Mesenchymal stem cell (in vitro differentiated cells and primary cell): ENCODE data around the gene RPS2.

Experiments
- DNase-seq: peaks from one replicate; pipeline ENCODE4 v3.0.0-alpha.2; 2013
- H2AFZ ChIP-seq: one replicate; pipeline ENCODE4 v1.6.1; 2013; ENCODE audit warnings: low read depth, mild to moderate bottlenecking, control low read depth, inconsistent platforms, low read length, moderate library complexity
- H2AK5ac ChIP-seq: 2 replicates; pipeline ENCODE4 v1.6.1; 2013; ENCODE audit warnings: low read length, moderate library complexity, mild to moderate bottlenecking, inconsistent platforms; ENCODE audit not compliant: severe bottlenecking
- H2BK120ac ChIP-seq: one replicate; pipeline ENCODE4 v1.6.1; 2013; ENCODE audit warnings: low read depth, mild to moderate bottlenecking, inconsistent platforms, low read length, moderate library complexity
- H2BK12ac ChIP-seq, 2 experiments: one replicate each; pipeline ENCODE4 v1.6.1; 2013; ENCODE audit warnings: inconsistent platforms in 2 of 2, low read length in 2 of 2, mild to moderate bottlenecking in 2 of 2, moderate library complexity in 2 of 2, control low read depth in 1 of 2
- H2BK15ac ChIP-seq: one replicate; pipeline ENCODE4 v1.6.1; 2013; ENCODE audit warnings: mild to moderate bottlenecking, low read depth, inconsistent platforms; ENCODE audit not compliant: poor library complexity, severe bottlenecking
- H2BK5ac ChIP-seq: 2 replicates; pipeline ENCODE4 v1.6.1; 2013; ENCODE audit warnings: low read depth, mild to moderate bottlenecking, low read length, control low read depth, inconsistent platforms; ENCODE audit not compliant: poor library complexity, severe bottlenecking
- H3K14ac ChIP-seq, 2 experiments: one replicate each; pipeline ENCODE4 v1.6.1; 2013; ENCODE audit warnings: inconsistent platforms in 2 of 2, low read length in 2 of 2, control low read depth in 1 of 2, mild to moderate bottlenecking in 1 of 2, moderate library complexity in 1 of 2
- H3K18ac ChIP-seq, 2 experiments: one replicate each; pipeline ENCODE4 v1.6.1; 2013; ENCODE audit warnings: inconsistent platforms in 2 of 2, low read length in 2 of 2, control low read depth in 1 of 2, low read depth in 1 of 2, mild to moderate bottlenecking in 1 of 2
- H3K23ac ChIP-seq, 2 experiments: one replicate each; pipeline ENCODE4 v1.6.1; 2013; ENCODE audit warnings: inconsistent platforms in 2 of 2, low read length in 2 of 2, mild to moderate bottlenecking in 2 of 2, moderate library complexity in 2 of 2, control low read depth in 1 of 2
- H3K27ac ChIP-seq: 2 replicates; pipeline ENCODE4 v1.5.1; 2013; ENCODE audit warnings: mild to moderate bottlenecking, moderate library complexity, low read length, control low read depth, inconsistent platforms; ENCODE audit not compliant: poor library complexity, severe bottlenecking
- H3K27me3 ChIP-seq, 2 experiments: 2 replicates each; pipeline versions ENCODE4 v1.6.1 to v1.7.0; 2013; ENCODE audit warnings: low read length in 2 of 2, mild to moderate bottlenecking in 2 of 2, moderate library complexity in 2 of 2, control low read depth in 1 of 2, inconsistent platforms in 1 of 2; ENCODE audit not compliant: control insufficient read depth in 1 of 2, insufficient read depth in 1 of 2
- H3K36me3 ChIP-seq, 2 experiments: 2 replicates each; pipeline versions ENCODE4 v1.6.1 to v1.7.0; 2013; ENCODE audit warnings: low read length in 2 of 2, control low read depth in 1 of 2, inconsistent platforms in 1 of 2, low read depth in 1 of 2, mild to moderate bottlenecking in 1 of 2; ENCODE audit not compliant: insufficient read depth in 2 of 2, control insufficient read depth in 1 of 2
- H3K4ac ChIP-seq, 2 experiments: one replicate each; pipeline ENCODE4 v1.6.1; 2013; ENCODE audit warnings: inconsistent platforms in 2 of 2, low read length in 2 of 2, mild to moderate bottlenecking in 2 of 2, moderate library complexity in 2 of 2, control low read depth in 1 of 2, low read depth in 1 of 2
- H3K4me1 ChIP-seq: 2 replicates; pipeline ENCODE4 v1.6.1; 2013; ENCODE audit warnings: low read depth, low read length, control low read depth; ENCODE audit not compliant: control insufficient read depth, insufficient read depth
- H3K4me2 ChIP-seq: 2 replicates; pipeline ENCODE4 v1.6.1; 2013; ENCODE audit warnings: low read length, mild to moderate bottlenecking, inconsistent platforms; ENCODE audit not compliant: poor library complexity, severe bottlenecking
- H3K4me3 ChIP-seq, 2 experiments: 2 replicates each; pipeline versions ENCODE4 v1.5.1 to v1.7.0; 2013; ENCODE audit warnings: low read length in 2 of 2, mild to moderate bottlenecking in 2 of 2, control low read depth in 1 of 2, low read depth in 1 of 2; ENCODE audit not compliant: insufficient read depth in 1 of 2
- H3K79me1 ChIP-seq: replicated peaks from 2 replicates; pipeline ENCODE4 v1.6.1; 2013; ENCODE audit warnings: mild to moderate bottlenecking, control low read depth, low read length, inconsistent platforms; ENCODE audit not compliant: poor library complexity, severe bottlenecking
- H3K9ac ChIP-seq: 2 replicates; pipeline ENCODE4 v1.7.0; 2013; ENCODE audit warnings: mild to moderate bottlenecking, low read length, moderate library complexity
- H3K9me3 ChIP-seq: 2 replicates; pipeline ENCODE4 v1.7.0; 2013; ENCODE audit warnings: mild to moderate bottlenecking, low read length; ENCODE audit not compliant: control insufficient read depth
- H4K8ac ChIP-seq: one replicate; pipeline ENCODE4 v1.6.1; 2013; ENCODE audit warnings: inconsistent platforms, mild to moderate bottlenecking, low read length, moderate library complexity
- H4K91ac ChIP-seq: one replicate; pipeline ENCODE4 v1.6.1; 2013; ENCODE audit warnings: mild to moderate bottlenecking, low read length, inconsistent platforms
- WGBS: methylation state at CpG from one replicate; pipeline ENCODE4 v1.1.7; 2013; ENCODE audit warnings: mixed read lengths; 5-methylcytosine and 5-hydroxymethylcytosine counted together

RPS2 gene

DNA sequence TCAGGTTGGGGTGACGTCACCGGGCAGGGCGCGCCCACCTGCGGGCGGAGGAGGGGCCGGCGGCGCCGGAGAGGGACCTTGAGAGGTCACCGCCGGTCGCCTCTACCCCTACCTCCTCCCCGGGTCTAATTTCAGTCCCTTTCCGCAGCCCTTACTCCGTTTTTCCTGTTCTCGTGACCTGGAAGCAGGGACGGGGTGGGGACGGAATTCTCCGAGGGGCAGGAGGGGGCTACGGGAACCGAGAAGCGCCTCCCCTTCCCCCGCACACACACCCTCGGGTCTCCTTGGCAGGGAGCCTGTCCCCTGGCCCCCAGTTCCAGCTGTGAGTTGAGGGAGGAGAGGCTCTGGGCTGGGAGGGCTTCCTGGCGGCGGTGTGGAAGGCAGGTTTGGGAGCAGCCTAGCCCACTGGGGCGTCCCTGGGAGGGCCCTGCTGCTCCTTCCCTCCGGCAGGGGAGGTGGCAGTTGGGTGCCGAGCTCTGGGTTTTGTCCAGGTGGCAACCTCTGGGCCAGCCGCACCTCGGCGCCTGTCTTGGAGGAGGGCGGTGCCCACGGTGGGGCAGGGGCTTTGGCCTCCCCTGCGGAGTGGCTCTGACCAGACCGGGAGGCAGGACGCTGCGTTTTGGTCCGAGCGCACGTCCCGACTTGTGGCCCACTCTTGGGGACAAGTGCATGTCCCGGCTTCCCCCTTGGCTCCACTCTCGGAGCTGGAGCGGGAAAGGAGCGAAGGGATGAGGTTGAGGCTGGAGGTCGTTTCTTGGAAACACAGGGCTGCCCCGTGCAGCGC lies 25.9 kb upstream of the RPS2 start:
- Histone ChIP-seq H3K4me2 (peak overlapping the region; percentile 63), H2BK120ac (no peak overlapping the region), H2BK5ac (no peak overlapping the region), H3K27me3 (peaks cover 27 to 34% of the 10 kb centered on the region in 2 experiments), H3K79me1 (peaks cover 14% of the 10 kb centered on the region), H2AFZ (no peak overlapping the region), H3K4me3 (peak overlapping the region in 1 of 2 experiments; percentile 15), H4K91ac (peak overlapping the region; percentile 22), H3K4me1 (peaks cover 41% of the 10 kb centered on the region), H2BK15ac (no peak overlapping the region), H3K27ac (no peak overlapping the region), H4K8ac (no peak overlapping the region), H2AK5ac (no peak overlapping the region), H2BK12ac (peak overlapping the region in 1 of 2 experiments; percentile 45), H3K36me3 (peaks cover 22 to 29% of the 10 kb centered on the region in 2 experiments), H3K9me3 (no peaks in the 10 kb centered on the region), H3K4ac (no peak overlapping the region), H3K9ac (no peak overlapping the region), H3K14ac (no peak overlapping the region), H3K18ac (no peak overlapping the region), H3K23ac (peak overlapping the region in 1 of 2 experiments; percentile 56)
- DNase-seq = no peak
- 6% methylated on average over 26 of the region's 50 CpGs for WGBS

GRCh38 chr16:1990101-1990350 lies 25.4 kb upstream of the RPS2 start:
- H4K91ac ChIP-seq = no peak overlapping the region
- H3K27ac ChIP-seq = no peak overlapping the region
- H2BK120ac ChIP-seq = no peak overlapping the region
- H3K9ac ChIP-seq = no peak overlapping the region
- no peak overlapping the region for H3K14ac ChIP-seq
- no peaks in the 10 kb centered on the region for H3K9me3 ChIP-seq
- peaks cover 20% of the 10 kb centered on the region for H3K79me1 ChIP-seq
- H3K36me3 ChIP-seq = peaks cover 18 to 32% of the 10 kb centered on the region in 2 experiments
- no peak overlapping the region for H2BK15ac ChIP-seq
- H3K23ac ChIP-seq = no peak overlapping the region
- H3K4me3 ChIP-seq = peak overlapping the region in 1 of 2 experiments; percentile 31
- H3K4ac ChIP-seq = no peak overlapping the region
- H2AK5ac ChIP-seq = no peak overlapping the region
- no peak overlapping the region for H2AFZ ChIP-seq
- no peak for DNase-seq
- H2BK12ac ChIP-seq = no peak overlapping the region
- H2BK5ac ChIP-seq = no peak overlapping the region
- H4K8ac ChIP-seq = no peak overlapping the region
- peaks cover 27 to 34% of the 10 kb centered on the region in 2 experiments for H3K27me3 ChIP-seq
- H3K4me2 ChIP-seq = peak overlapping the region; percentile 63
- H3K4me1 ChIP-seq = peaks cover 47% of the 10 kb centered on the region
- WGBS = no CpG with 5 or more reads among the region's 25 CpGs
- no peak overlapping the region for H3K18ac ChIP-seq

GRCh38 chr16:1989209-1990100 lies 24.8 kb upstream of the RPS2 start, which contains the start of gene SYNGR3:
Gene SYNGR3, plus strand, starts transcription at chr16:1989970. Its CDS starts 133 bp downstream, at chr16:1990103.
- H3K79me1 ChIP-seq = peaks cover 20% of the 10 kb centered on the region
- no peak within 1 kb of the TSS for H3K14ac ChIP-seq
- no peak within 1 kb of the TSS for H2BK5ac ChIP-seq
- no peak within 1 kb of the TSS for H2AK5ac ChIP-seq
- H4K91ac ChIP-seq = peak within 1 kb of the TSS; percentile 22
- H2BK12ac ChIP-seq = peak within 1 kb of the TSS in 1 of 2 experiments; percentile 45
- peaks cover 18 to 32% of the 10 kb centered on the region in 2 experiments for H3K36me3 ChIP-seq
- H4K8ac ChIP-seq = no peak within 1 kb of the TSS
- no peak within 1 kb of the TSS for H3K9ac ChIP-seq
- H2BK15ac ChIP-seq = no peak within 1 kb of the TSS
- no peak within 1 kb of the TSS for H3K18ac ChIP-seq
- no peak for DNase-seq
- H3K23ac ChIP-seq = peak within 1 kb of the TSS in 1 of 2 experiments; percentile 56
- no peak within 1 kb of the TSS for H2BK120ac ChIP-seq
- peak within 1 kb of the TSS in 1 of 2 experiments; percentile 31 for H3K4me3 ChIP-seq
- H3K4me1 ChIP-seq = peaks cover 49% of the 10 kb centered on the region
- no peak within 1 kb of the TSS for H3K27ac ChIP-seq
- H3K9me3 ChIP-seq = no peaks in the 10 kb centered on the region
- H3K27me3 ChIP-seq = peaks cover 27 to 34% of the 10 kb centered on the region in 2 experiments
- peak within 1 kb of the TSS; percentile 63 for H3K4me2 ChIP-seq
- 23% methylated on average over 33 of the region's 67 CpGs for WGBS
- no peak within 1 kb of the TSS for H2AFZ ChIP-seq
- H3K4ac ChIP-seq = no peak within 1 kb of the TSS

DNA sequence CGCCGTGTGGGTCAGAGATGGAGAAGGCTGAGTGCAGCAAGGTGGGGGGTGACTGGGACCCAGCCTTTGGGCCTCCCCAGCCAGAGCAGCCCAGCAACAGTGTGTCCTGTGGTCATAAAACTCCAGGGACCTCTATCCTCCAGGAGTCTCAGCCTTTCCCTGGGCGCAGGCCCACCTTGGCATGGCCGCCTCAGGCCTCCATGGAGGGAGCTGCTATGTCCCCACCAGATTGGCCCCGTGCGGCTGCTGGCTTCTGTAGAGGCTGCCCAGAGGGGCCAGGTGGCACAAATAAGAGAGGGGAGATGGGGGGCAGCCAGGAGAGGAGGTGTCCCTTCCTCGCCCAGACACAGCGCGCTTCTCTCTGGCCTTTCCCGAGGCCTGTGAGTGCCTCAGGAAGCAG lies 22.6 kb upstream of the RPS2 start:
- Histone ChIP-seq H2BK120ac (no peak overlapping the region), H3K18ac (no peak overlapping the region), H2BK12ac (no peak overlapping the region), H2AK5ac (no peak overlapping the region), H3K9me3 (no peaks in the 10 kb centered on the region), H3K27ac (no peak overlapping the region), H3K4me3 (no peak overlapping the region), H3K4ac (no peak overlapping the region), H3K9ac (no peak overlapping the region), H2AFZ (no peak overlapping the region), H3K4me1 (peaks cover 40% of the 10 kb centered on the region), H3K27me3 (peaks cover 36 to 39% of the 10 kb centered on the region in 2 experiments), H3K23ac (no peak overlapping the region), H4K8ac (no peak overlapping the region), H3K36me3 (peaks cover 18 to 32% of the 10 kb centered on the region in 2 experiments), H2BK5ac (no peak overlapping the region), H3K14ac (no peak overlapping the region), H3K4me2 (no peak overlapping the region), H3K79me1 (peaks cover 20% of the 10 kb centered on the region), H2BK15ac (no peak overlapping the region), H4K91ac (no peak overlapping the region)
- WGBS = 98% methylated on average over 10 of the region's 10 CpGs
- no peak for DNase-seq
